IMR-90 (cell line): ENCODE results near the gene CUX1. TPM values are rescaled to one million over a fixed set of nuclear protein-coding genes. Genes with fewer than 3 reads are reported as not detected.

Experiments used
- ATAC-seq: fragments of 200-7000 bp; cut with Tn5 transposase; 2 replicates; pipeline ENCODE4 v1.9.1; 2020; ENCODE audit warnings: low read depth, mild to moderate bottlenecking, moderate library complexity
- BruUV-seq: library from RNA; stranded (reverse); fragments of 400-500 nt; replicated peaks from 2 replicates; lab custom pipeline; 2021; lab: Mats Ljungman, UMichigan
- CTCF ChIA-PET: fragments of 300-600 bp; formaldehyde crosslinking; extraction: SDS; loops from one replicate; lab custom pipeline; 2021; ENCODE audit warnings: antibody characterized with exemption; lab: Yijun Ruan, JAX
- POLR2A ChIA-PET: fragments of 300-600 bp; sonication (Branson Sonifier 250); formaldehyde crosslinking; loops from one replicate; lab custom pipeline; 2022; ENCODE audit warnings: antibody characterized with exemption; ENCODE audit not compliant: unreplicated experiment; lab: Charles Lee
- DNase-seq: peaks from one replicate; pipeline ENCODE4 v3.0.0; 2013
- H2AFZ ChIP-seq: replicated peaks from 2 replicates; pipeline ENCODE3; 2013; ENCODE audit warnings: low read length, mild to moderate bottlenecking; ENCODE audit not compliant: poor library complexity
- H2AK5ac ChIP-seq: 2 replicates; pipeline ENCODE4 v1.6.1; 2013; ENCODE audit warnings: low read depth, low read length, inconsistent platforms
- H2AK9ac ChIP-seq: replicated peaks from 2 replicates; pipeline ENCODE3; 2013; ENCODE audit warnings: mild to moderate bottlenecking, low read depth, low read length, moderate library complexity; ENCODE audit not compliant: poor library complexity
- H2BK120ac ChIP-seq: 2 replicates; pipeline ENCODE4 v1.6.1; 2013; ENCODE audit warnings: low read depth, low read length, inconsistent platforms
- H2BK15ac ChIP-seq: 3 replicates; pipeline ENCODE4 v1.6.1; 2013; ENCODE audit warnings: low read depth, low read length, inconsistent platforms
- H2BK20ac ChIP-seq: 2 replicates; pipeline ENCODE4 v1.6.1; 2013; ENCODE audit warnings: low read depth, mild to moderate bottlenecking, inconsistent platforms, low read length, moderate library complexity
- H2BK5ac ChIP-seq: 2 replicates; pipeline ENCODE4 v1.6.1; 2013; ENCODE audit warnings: mild to moderate bottlenecking, low read depth, low read length, inconsistent platforms; ENCODE audit not compliant: poor library complexity, severe bottlenecking
- H3K14ac ChIP-seq: replicated peaks from 2 replicates; pipeline ENCODE4 v1.6.1; 2013; ENCODE audit warnings: low read depth, low read length, inconsistent platforms
- H3K18ac ChIP-seq: 2 replicates; pipeline ENCODE4 v1.6.1; 2013; ENCODE audit warnings: low read depth, low read length, control low read depth
- H3K23ac ChIP-seq: 2 replicates; pipeline ENCODE4 v1.6.1; 2013; ENCODE audit warnings: low read depth, low read length, inconsistent platforms
- H3K27ac ChIP-seq: 2 replicates; pipeline ENCODE4 v1.5.1; 2013; ENCODE audit warnings: mild to moderate bottlenecking, control low read depth, low read length; ENCODE audit not compliant: insufficient read depth
- H3K27me3 ChIP-seq: 2 replicates; pipeline ENCODE4 v1.6.1; 2013; ENCODE audit warnings: low read length; ENCODE audit not compliant: control insufficient read depth, insufficient read depth
- H3K36me3 ChIP-seq: 2 replicates; pipeline ENCODE4 v1.6.1; 2013; ENCODE audit warnings: low read length, mixed read lengths; ENCODE audit not compliant: control insufficient read depth, insufficient read depth
- H3K4ac ChIP-seq: 2 replicates; pipeline ENCODE4 v1.6.1; 2013; ENCODE audit warnings: low read depth, low read length, inconsistent platforms
- H3K4me1 ChIP-seq: 2 replicates; pipeline ENCODE4 v1.6.1; 2013; ENCODE audit warnings: low read length, mixed read lengths; ENCODE audit not compliant: control insufficient read depth, insufficient read depth
- H3K4me2 ChIP-seq: 2 replicates; pipeline ENCODE4 v1.6.1; 2013; ENCODE audit warnings: low read depth, mild to moderate bottlenecking, control low read depth, low read length, moderate library complexity
- H3K4me3 ChIP-seq: 2 replicates; pipeline ENCODE4 v1.5.1; 2013; ENCODE audit warnings: low read depth, mild to moderate bottlenecking, control low read depth, low read length, moderate library complexity; ENCODE audit not compliant: insufficient read depth
- H3K56ac ChIP-seq: 2 replicates; pipeline ENCODE4 v1.6.1; 2013; ENCODE audit warnings: low read length, inconsistent platforms; ENCODE audit not compliant: insufficient read depth; ENCODE audit errors: extremely low read depth
- H3K79me1 ChIP-seq, 2 experiments: 2 replicates each; pipeline ENCODE4 v1.6.1; 2013; ENCODE audit warnings: low read length in 2 of 2, inconsistent platforms in 1 of 2, low read depth in 1 of 2
- H3K9ac ChIP-seq: 2 replicates; pipeline ENCODE4 v1.6.1; 2013; ENCODE audit warnings: low read depth, low read length, control low read depth
- H3K9me1 ChIP-seq: 2 replicates; pipeline ENCODE4 v1.6.1; 2013; ENCODE audit warnings: low read length, inconsistent platforms; ENCODE audit not compliant: insufficient read depth
- H3K9me3 ChIP-seq: 2 replicates; pipeline ENCODE4 v1.6.1; 2013; ENCODE audit warnings: low read length; ENCODE audit not compliant: control insufficient read depth, insufficient read depth
- H4K20me1 ChIP-seq: 2 replicates; pipeline ENCODE4 v1.6.1; 2013; ENCODE audit warnings: low read length, inconsistent platforms; ENCODE audit not compliant: insufficient read depth
- H4K5ac ChIP-seq: 2 replicates; pipeline ENCODE4 v1.6.1; 2013; ENCODE audit warnings: mild to moderate bottlenecking, low read depth, low read length, control low read depth
- H4K8ac ChIP-seq, 2 experiments: 2 replicates each; pipeline ENCODE4 v1.6.1; 2013; ENCODE audit warnings: low read depth in 2 of 2, low read length in 2 of 2, control low read depth in 1 of 2, inconsistent platforms in 1 of 2
- H4K91ac ChIP-seq: 2 replicates; pipeline ENCODE4 v1.6.1; 2013; ENCODE audit warnings: low read depth, low read length, inconsistent platforms; ENCODE audit not compliant: insufficient read depth
- BHLHE40 ChIP-seq: fragments of 150-350 bp; IDR thresholded peaks from 2 replicates; pipeline ENCODE4 v1.6.1; 2016; ENCODE audit warnings: mild to moderate bottlenecking, low read depth, low read length
- CEBPB ChIP-seq: IDR thresholded peaks from 2 replicates; pipeline ENCODE4 v1.6.1; 2012; ENCODE audit warnings: low read depth, low read length, improper control_type of control experiment
- CHD1 ChIP-seq: IDR thresholded peaks from 2 replicates; pipeline ENCODE4 v1.6.1; 2012; ENCODE audit warnings: low read depth, low read length, improper control_type of control experiment
- CTCF ChIP-seq: conservative IDR thresholded peaks from 2 replicates; pipeline ENCODE4 v1.5.1; 2012; ENCODE audit warnings: mild to moderate bottlenecking, low read depth, low read length, improper control_type of control experiment
- ELK1 ChIP-seq: fragments of 150-350 bp; IDR thresholded peaks from 2 replicates; pipeline ENCODE4 v1.6.1; 2016; ENCODE audit warnings: low read depth, mild to moderate bottlenecking, low read length, moderate library complexity, borderline replicate concordance
- MXI1 ChIP-seq: IDR thresholded peaks from 2 replicates; pipeline ENCODE4 v1.6.1; 2012; ENCODE audit warnings: low read depth, mild to moderate bottlenecking, low read length, moderate library complexity, borderline replicate concordance
- POLR2A ChIP-seq: IDR thresholded peaks from 2 replicates; pipeline ENCODE4 v1.6.1; 2012; ENCODE audit warnings: mild to moderate bottlenecking, low read depth, low read length
- RAD21 ChIP-seq: IDR thresholded peaks from 2 replicates; pipeline ENCODE4 v1.6.1; 2012; ENCODE audit warnings: low read length, improper control_type of control experiment
- RCOR1 ChIP-seq: IDR thresholded peaks from 2 replicates; pipeline ENCODE4 v1.6.1; 2012; ENCODE audit warnings: mild to moderate bottlenecking, low read length, improper control_type of control experiment; ENCODE audit not compliant: insufficient replicate concordance
- SMC3 ChIP-seq: fragments of 150-350 bp; IDR thresholded peaks from 2 replicates; pipeline ENCODE4 v1.6.1; 2016; ENCODE audit warnings: low read depth, mild to moderate bottlenecking, antibody characterized with exemption, low read length, moderate library complexity
- USF2 ChIP-seq: fragments of 150-350 bp; IDR thresholded peaks from 2 replicates; pipeline ENCODE4 v1.6.1; 2017; ENCODE audit warnings: mild to moderate bottlenecking, antibody characterized with exemption, low read length, low read depth
- WGBS, 2 experiments: methylation state at CpG; one replicate each; pipeline versions ENCODE4 v1.1.5 to v1.1.7; 2013; ENCODE audit warnings: missing lambda C conversion rate in 2 of 2; ENCODE audit not compliant: insufficient read length in 1 of 2; ENCODE audit errors: extremely low coverage in 2 of 2; 5-methylcytosine and 5-hydroxymethylcytosine counted together
- dilution Hi-C: fragments of 300-500 bp; cut with HindIII; formaldehyde crosslinking; loops from one replicate; pipeline ENCODE4 v1.14.3; 2018; ENCODE audit warnings: low sequenced_read_pairs; ENCODE audit not compliant: unreplicated experiment
- in situ Hi-C: fragments of 300-500 bp; cut with MboI; formaldehyde crosslinking; loops from 3 replicates; pipeline ENCODE4 v1.14.3; 2019; ENCODE audit warnings: low sequenced_read_pairs, inconsistent platforms, mixed read lengths
- intact Hi-C: fragments of 100-400 bp; cut with micrococcal nuclease; formaldehyde crosslinking; loops from 2 replicates; pipeline ENCODE4 v1.10.0; 2022
- polyA plus RNA-seq, 3 experiments: library from polyadenylated mRNA; depleted of rRNA; stranded (reverse); fragments of >200 nt; gene quantifications; 2 replicates each; pipeline ENCODE4 v1.2.3, GENCODE V29; 2012; ENCODE audit warnings: low replicate concordance in 1 of 3
- total RNA-seq: library from RNA; depleted of rRNA; stranded (reverse); fragments of >200 nt; gene quantifications from 2 replicates; pipeline ENCODE4 v1.2.3, GENCODE V29; 2012

CUX1 gene
- total and polyA plus RNA-seq, 2 of the 4 experiments (the other 2 are of a cell fraction) = 19.7 to 46.4 TPM

GRCh38 chr7:102258749-102259107 lies 441.3 kb downstream of the CUX1 start:
- Histone ChIP-seq H4K20me1 (no peaks in the 10 kb centered on the region), H3K4me3 (no peak overlapping the region), H3K14ac (no peak overlapping the region), H3K23ac (no peak overlapping the region), H2BK15ac (no peak overlapping the region), H2BK20ac (no peak overlapping the region), H3K36me3 (no peaks in the 10 kb centered on the region; the same call in 1 of the 2 replicates), H4K8ac (no peak overlapping the region), H3K9ac (no peak overlapping the region), H2AK9ac (no peak overlapping the region), H3K79me1 (peaks cover 0 to 7% of the 10 kb centered on the region in 2 experiments; a peak in 1 of 4 replicates), H3K9me3 (no peaks in the 10 kb centered on the region), H3K9me1 (no peaks in the 10 kb centered on the region), H2BK120ac (no peak overlapping the region), H3K4ac (no peak overlapping the region), H2BK5ac (no peak overlapping the region), H3K27me3 (no peaks in the 10 kb centered on the region), H3K4me1 (no peaks in the 10 kb centered on the region), H2AK5ac (no peak overlapping the region), H4K5ac (no peak overlapping the region), H4K91ac (no peak overlapping the region), H3K27ac (no peak overlapping the region), H3K4me2 (no peak overlapping the region), H3K18ac (no peak overlapping the region), H3K56ac (no peak overlapping the region), H2AFZ (no peak overlapping the region)
- BruUV-seq = no TSS peak
- ATAC-seq (no peak), DNase-seq (peak; percentile 15)
- in situ Hi-C loops (loop anchor here (25.0 kb wide), 1 partner anchor 896 kb away; the partner anchor contains the start of gene COL26A1), intact Hi-C loops (no loop called here), dilution Hi-C loops (no loop called here)
- TF ChIP-seq USF2 = no peak
- no peak for TF ChIP-seq CHD1
- no peak for TF ChIP-seq SMC3
- TF ChIP-seq RCOR1 = no peak
- no peak for TF ChIP-seq CEBPB
- TF ChIP-seq RAD21 = no peak
- no peak for TF ChIP-seq MXI1
- TF ChIP-seq BHLHE40 = no peak
- TF ChIP-seq POLR2A = no peak
- no peak for TF ChIP-seq CTCF
- TF ChIP-seq ELK1 = no peak
- POLR2A ChIA-PET = no interaction called here
- CTCF ChIA-PET = interaction anchor here (0.5 kb wide), 1 partner anchor 285 kb away, joined by 3 read pairs; no protein-coding TSS in a partner anchor
- WGBS, 2 experiments = 100% methylated on average over 2 of the region's 12 CpGs; no CpG with 5 or more reads in 1 of the 2 experiments
